ENCODE measurements around the gene KRAS.

DNA sequence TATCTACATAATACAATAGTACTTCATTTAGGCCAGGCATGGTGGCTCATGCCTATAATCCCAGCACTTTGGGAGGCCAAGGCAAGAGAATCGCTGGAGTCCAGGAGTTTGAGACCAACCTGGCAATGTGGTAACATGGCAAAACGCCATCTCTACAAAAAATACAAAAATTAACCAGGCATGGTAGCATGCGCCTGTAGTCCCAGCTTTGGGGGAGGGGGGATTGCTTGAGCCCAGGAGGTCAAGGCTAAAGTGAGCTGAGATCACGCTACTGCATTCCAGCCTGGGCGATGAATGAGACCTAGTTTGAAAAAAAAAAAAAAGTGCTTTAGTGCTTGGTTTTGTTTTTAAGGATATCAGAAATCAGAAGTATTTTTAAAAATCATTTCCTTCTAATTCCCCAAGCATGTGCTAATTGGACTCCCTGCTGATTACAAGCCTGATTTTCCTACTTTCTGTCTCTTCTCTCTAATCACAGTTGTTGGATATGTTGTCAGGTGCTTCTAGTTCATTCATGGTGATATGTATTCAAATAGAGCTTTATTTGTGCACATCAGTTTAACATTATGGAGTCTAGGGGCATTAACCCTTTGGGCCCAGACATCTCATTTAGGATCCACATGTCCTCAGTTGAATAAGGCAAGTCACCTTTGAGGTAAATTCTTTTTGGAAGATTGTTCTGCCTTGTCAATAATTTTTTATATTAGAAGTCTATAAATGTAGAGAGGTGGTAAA is 7.0 kb upstream of the KRAS start:
- TF ChIP-seq CTCF (IDR thresholded peaks at IDR 0.05) (no peak), POLR2A (IDR thresholded peaks at IDR 0.05) (no peak)
